ENCODE results near the gene CD1D.

- no peak for TF ChIP-seq CTCF (IDR thresholded peaks at IDR 0.05; ENCODE audit: low read depth, low read length, missing input control)
- no peak for TF ChIP-seq TAF1 (conservative IDR thresholded peaks at IDR 0.05)
- TF ChIP-seq EGR1 (IDR thresholded peaks at IDR 0.05; ENCODE audit: low read depth in 2 of 2), result no peak
- TF ChIP-seq ATF3 (IDR thresholded peaks at IDR 0.05), result no peak
Measured at GRCh38 chr1:158199849-158200248, 19.2 kb downstream of the CD1D start.

Measured in liver (tissue), 3 donors.